HCT116 (cell line): ENCODE data around the gene SEMA5B.

Source experiments
- CTCF ChIP-seq, 3 experiments: fragments of 200-600 bp in 1 of 3; sonication (generic) in 1 of 3; IDR thresholded peaks in 2 of 3; conservative IDR thresholded peaks in 1 of 3; 2 replicates each; pipeline ENCODE4 v1.5.1; 2012 to 2017; ENCODE audit warnings: low read depth in 2 of 3, low read length in 2 of 3, antibody characterized with exemption in 1 of 3, borderline replicate concordance in 1 of 3, control low read depth in 1 of 3, mild to moderate bottlenecking in 1 of 3, mixed read lengths in 1 of 3, mixed run types in 1 of 3, moderate library complexity in 1 of 3; ENCODE audit not compliant: insufficient read depth in 1 of 3
- SRF ChIP-seq: IDR thresholded peaks from 2 replicates; pipeline ENCODE4 v1.6.1; 2012; ENCODE audit warnings: low read depth

GRCh38 chr3:122926322-122926721, 101.2 kb downstream of the SEMA5B start:
- no peak for TF ChIP-seq SRF
- TF ChIP-seq CTCF (IDR thresholded peaks at IDR 0.05 in 2 of 3, conservative IDR thresholded peaks at IDR 0.05 in 1 of 3; ENCODE audit: borderline replicate concordance in 1 of 3, insufficient read depth in 1 of 3, low read depth in 2 of 3, low read length in 2 of 3): no peak
